Neural cell (in vitro differentiated cells): ENCODE results near the gene SRC. TPM values are rescaled to one million over a fixed set of nuclear protein-coding genes. Genes with fewer than 3 reads are reported as not detected.

Experiments
- H2AFZ ChIP-seq: fragments of 200-600, 300-800 bp; sonication (generic), shearing (Covaris generic); 2 replicates; pipeline ENCODE4 v1.6.0; 2014; ENCODE audit warnings: low read depth, mild to moderate bottlenecking, antibody characterized with exemption, low read length, moderate library complexity
- H3F3A ChIP-seq: fragments of 200-600 bp; shearing (Covaris generic); 2 replicates; pipeline ENCODE4 v1.6.1; 2016; ENCODE audit warnings: mild to moderate bottlenecking, moderate library complexity, mixed read lengths, antibody characterized with exemption, low read length; ENCODE audit not compliant: insufficient read depth, poor library complexity, severe bottlenecking
- H3K27ac ChIP-seq: fragments of 200-600, 300-800 bp; sonication (generic), shearing (Covaris generic); 2 replicates; pipeline ENCODE4 v1.5.1; 2014; ENCODE audit warnings: mild to moderate bottlenecking, low read length, moderate library complexity
- H3K27me3 ChIP-seq: fragments of 300-800, 200-600 bp; sonication (generic), shearing (Covaris generic); 2 replicates; pipeline ENCODE4 v1.6.0; 2014; ENCODE audit warnings: mild to moderate bottlenecking, low read depth, low read length, moderate library complexity; ENCODE audit not compliant: insufficient read depth
- H3K36me3 ChIP-seq: fragments of 300-800, 200-600 bp; sonication (generic), shearing (Covaris generic); 2 replicates; pipeline ENCODE4 v1.5.1; 2014; ENCODE audit warnings: mild to moderate bottlenecking, antibody characterized with exemption, low read length, moderate library complexity; ENCODE audit not compliant: insufficient read depth
- H3K4me2 ChIP-seq: fragments of 300-800, 200-600 bp; sonication (generic), shearing (Covaris generic); 2 replicates; pipeline ENCODE4 v1.6.0; 2014; ENCODE audit warnings: mild to moderate bottlenecking, low read length
- H3K4me3 ChIP-seq: fragments of 300-800, 200-600 bp; sonication (generic), shearing (Covaris generic); 2 replicates; pipeline ENCODE4 v1.5.1; 2014; ENCODE audit warnings: mild to moderate bottlenecking, low read length, moderate library complexity
- H3K79me2 ChIP-seq: fragments of 200-600 bp; shearing (Covaris generic); replicated peaks from 2 replicates; pipeline ENCODE4 v1.6.0; 2014; ENCODE audit warnings: mild to moderate bottlenecking, low read length, moderate library complexity; ENCODE audit not compliant: insufficient read depth
- H3K9ac ChIP-seq: fragments of 300-800, 200-600 bp; sonication (generic), shearing (Covaris generic); 2 replicates; pipeline ENCODE4 v1.6.1; 2016; ENCODE audit warnings: mild to moderate bottlenecking, low read length, mixed read lengths
- H3K9me2 ChIP-seq: fragments of 200-600 bp; shearing (Covaris generic); 2 replicates; pipeline ENCODE4 v1.6.1; 2016; ENCODE audit warnings: mild to moderate bottlenecking, low read length, mixed read lengths; ENCODE audit not compliant: insufficient read depth
- H3K9me3 ChIP-seq: fragments of 200-600, 300-800 bp; sonication (generic), shearing (Covaris generic); 2 replicates; pipeline ENCODE4 v1.6.1; 2016; ENCODE audit warnings: mild to moderate bottlenecking, mixed run types, low read length, moderate library complexity, mixed read lengths
- H4K20me1 ChIP-seq: fragments of 200-600 bp; shearing (Covaris generic); 2 replicates; pipeline ENCODE4 v1.6.1; 2016; ENCODE audit warnings: mild to moderate bottlenecking, mixed run types; ENCODE audit not compliant: insufficient read depth
- CTCF ChIP-seq: fragments of 450-650 bp; IDR thresholded peaks from 2 replicates; pipeline ENCODE4 v1.5.1; 2014; ENCODE audit warnings: antibody characterized with exemption, mild to moderate bottlenecking, moderate library complexity; ENCODE audit not compliant: poor library complexity, severe bottlenecking
- EP300 ChIP-seq: fragments of 450-650 bp; conservative IDR thresholded peaks from 2 replicates; pipeline ENCODE4 v1.6.1; 2014; ENCODE audit warnings: antibody characterized with exemption, mild to moderate bottlenecking, moderate library complexity; ENCODE audit not compliant: poor library complexity, severe bottlenecking
- EZH2 ChIP-seq: fragments of 200-600, 300-800 bp; shearing (Covaris generic), sonication (generic); IDR thresholded peaks from 2 replicates; pipeline ENCODE4 v1.6.1; 2014; ENCODE audit warnings: antibody characterized with exemption, low read length, borderline replicate concordance, mild to moderate bottlenecking; ENCODE audit not compliant: insufficient read depth, poor library complexity, severe bottlenecking
- MXI1 ChIP-seq: fragments of 450-650 bp; conservative IDR thresholded peaks from 2 replicates; pipeline ENCODE4 v1.6.1; 2014; ENCODE audit warnings: antibody characterized with exemption, mild to moderate bottlenecking; ENCODE audit not compliant: poor library complexity, severe bottlenecking
- POLR2AphosphoS5 ChIP-seq: IDR thresholded peaks from 2 replicates; pipeline ENCODE4 v1.6.1; 2012
- RAD21 ChIP-seq: fragments of 450-650 bp; conservative IDR thresholded peaks from 2 replicates; pipeline ENCODE4 v1.6.1; 2014; ENCODE audit warnings: antibody characterized with exemption, mild to moderate bottlenecking, moderate library complexity
- REST ChIP-seq: IDR thresholded peaks from 2 replicates; pipeline ENCODE4 v1.6.1; 2012; ENCODE audit warnings: borderline replicate concordance
- SMC3 ChIP-seq: fragments of 450-650 bp; conservative IDR thresholded peaks from 2 replicates; pipeline ENCODE4 v1.6.1; 2014; ENCODE audit warnings: antibody characterized with exemption, mild to moderate bottlenecking, moderate library complexity; ENCODE audit not compliant: poor library complexity
- TAF1 ChIP-seq: IDR thresholded peaks from 2 replicates; pipeline ENCODE4 v1.6.1; 2012; ENCODE audit warnings: low read depth
- polyA plus RNA-seq: library from polyadenylated mRNA; depleted of rRNA; stranded (reverse); fragments of >200 nt; gene quantifications from 2 replicates; pipeline ENCODE4 v1.2.3, GENCODE V29; 2014

The SRC gene
- polyA plus RNA-seq, 1 donor from 2014 or later, result 39.0 TPM

GRCh38 chr20:37362231-37362792, 16.4 kb downstream of the SRC start:
- Histone ChIP-seq H3K36me3 (peaks cover 7% of the 10 kb centered on the region), H3K27me3 (no peaks in the 10 kb centered on the region), H3K4me3 (no peak overlapping the region), H3K4me2 (no peak overlapping the region), H3K9me3 (no peaks in the 10 kb centered on the region), H3K9me2 (no peaks in the 10 kb centered on the region), H3K27ac (no peak overlapping the region), H4K20me1 (peaks cover 3% of the 10 kb centered on the region), H2AFZ (no peak overlapping the region), H3K9ac (no peak overlapping the region), H3K79me2 (peaks cover 21% of the 10 kb centered on the region), H3F3A (no peaks in the 10 kb centered on the region)
- no peak for TF ChIP-seq RAD21
- TF ChIP-seq SMC3, result no peak

GRCh38 chr20:37362821-37363220, 16.9 kb downstream of the SRC start:
- H3K27me3 ChIP-seq, result no peaks in the 10 kb centered on the region
- peaks cover 21% of the 10 kb centered on the region for H3K79me2 ChIP-seq
- no peaks in the 10 kb centered on the region for H3K9me2 ChIP-seq
- no peak overlapping the region for H3K4me3 ChIP-seq
- no peak overlapping the region for H3K27ac ChIP-seq
- no peak overlapping the region for H2AFZ ChIP-seq
- peaks cover under 1% of the 10 kb centered on the region for H4K20me1 ChIP-seq
- TF ChIP-seq RAD21 (no peak), MXI1 (no peak), SMC3 (no peak), POLR2AphosphoS5 (no peak), EP300 (no peak), CTCF (no peak), REST (no peak), EZH2 (no peak), TAF1 (no peak)
- no peak overlapping the region for H3K4me2 ChIP-seq
- peaks cover 7% of the 10 kb centered on the region for H3K36me3 ChIP-seq
- H3F3A ChIP-seq, result no peaks in the 10 kb centered on the region
- no peak overlapping the region for H3K9ac ChIP-seq
- no peaks in the 10 kb centered on the region for H3K9me3 ChIP-seq
